ENCODE measurements around the gene PQBP1.
"Not testable (repeated sequence)": the region's sequence is repeated elsewhere in the genome, so short reads cannot be mapped to it uniquely, and the experiment has no call there.

DNA sequence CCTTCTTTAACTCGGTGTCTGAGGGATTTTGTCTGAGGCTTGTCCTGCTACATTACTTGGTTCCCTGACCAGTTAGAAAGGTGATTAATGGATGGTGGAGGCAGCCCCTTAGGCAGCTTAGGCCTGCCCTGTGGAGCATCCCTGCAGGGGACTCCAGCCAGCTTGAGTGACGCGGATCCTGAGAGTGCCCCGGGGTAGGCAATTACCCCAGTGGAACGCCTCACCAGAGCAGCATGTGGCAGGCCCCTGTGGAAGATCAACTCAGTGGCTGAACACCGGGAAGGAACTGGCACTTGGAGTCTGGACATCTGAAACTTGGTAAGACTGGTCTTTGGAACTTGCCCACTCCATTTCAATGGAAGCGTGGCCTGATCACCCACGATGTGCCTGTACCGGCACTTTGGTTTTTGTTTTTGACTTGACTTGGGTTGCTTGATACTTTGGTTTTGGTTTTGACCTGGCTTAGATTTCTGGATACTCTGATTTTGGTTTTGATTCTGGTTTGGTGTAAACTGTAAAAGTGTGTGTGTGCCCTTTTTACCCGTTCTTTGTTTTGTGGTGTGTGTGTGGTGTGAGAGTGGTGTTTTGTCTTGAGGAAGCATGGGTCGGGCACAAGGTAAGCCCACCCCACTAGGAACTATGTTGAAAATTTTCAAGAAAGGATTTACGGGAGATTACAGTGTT is 43.5 kb upstream of the PQBP1 start:
- TF ChIP-seq, protein P1, sequence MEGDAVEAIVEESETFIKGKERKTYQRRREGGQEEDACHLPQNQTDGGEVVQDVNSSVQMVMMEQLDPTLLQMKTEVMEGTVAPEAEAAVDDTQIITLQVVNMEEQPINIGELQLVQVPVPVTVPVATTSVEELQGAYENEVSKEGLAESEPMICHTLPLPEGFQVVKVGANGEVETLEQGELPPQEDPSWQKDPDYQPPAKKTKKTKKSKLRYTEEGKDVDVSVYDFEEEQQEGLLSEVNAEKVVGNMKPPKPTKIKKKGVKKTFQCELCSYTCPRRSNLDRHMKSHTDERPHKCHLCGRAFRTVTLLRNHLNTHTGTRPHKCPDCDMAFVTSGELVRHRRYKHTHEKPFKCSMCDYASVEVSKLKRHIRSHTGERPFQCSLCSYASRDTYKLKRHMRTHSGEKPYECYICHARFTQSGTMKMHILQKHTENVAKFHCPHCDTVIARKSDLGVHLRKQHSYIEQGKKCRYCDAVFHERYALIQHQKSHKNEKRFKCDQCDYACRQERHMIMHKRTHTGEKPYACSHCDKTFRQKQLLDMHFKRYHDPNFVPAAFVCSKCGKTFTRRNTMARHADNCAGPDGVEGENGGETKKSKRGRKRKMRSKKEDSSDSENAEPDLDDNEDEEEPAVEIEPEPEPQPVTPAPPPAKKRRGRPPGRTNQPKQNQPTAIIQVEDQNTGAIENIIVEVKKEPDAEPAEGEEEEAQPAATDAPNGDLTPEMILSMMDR (IDR thresholded peaks at IDR 0.05; ENCODE audit: low read length) = not testable (repeated sequence)
- not testable (repeated sequence) for TF ChIP-seq EZH2 (IDR thresholded peaks at IDR 0.05; ENCODE audit: borderline replicate concordance, low read length)

All from OCI-LY1 (cell line).